HepG2 (cell line): Measurements from ENCODE around the gene MAGEA6. TPM values are rescaled to one million over a fixed set of nuclear protein-coding genes. Genes with fewer than 3 reads are reported as not detected.

Experiments
- ATAC-seq: fragments of 200-7000 bp; cut with Tn5 transposase; 3 replicates; pipeline ENCODE4 v1.9.1; 2020; ENCODE audit warnings: mild to moderate bottlenecking, moderate library complexity
- BruUV-seq: library from RNA; stranded (reverse); fragments of 400-500 nt; replicated peaks from 2 replicates; lab custom pipeline; 2021; lab: Mats Ljungman, UMichigan
- CTCF ChIA-PET: fragments of 300-600 bp; formaldehyde crosslinking; extraction: SDS; loops from one replicate; lab custom pipeline; 2021; ENCODE audit warnings: low total read pairs, inconsistent platforms, low intra/inter-chr PET ratio; lab: Yijun Ruan, JAX
- POLR2A ChIA-PET: fragments of 350-600 bp; sonication (Branson Sonifier 250); formaldehyde crosslinking; loops from one replicate; lab custom pipeline; 2020; ENCODE audit warnings: antibody characterized with exemption, inconsistent platforms; lab: Yijun Ruan, JAX
- DNase-seq: peaks from one replicate; pipeline ENCODE4 v3.0.0-alpha.2; 2015; ENCODE audit warnings: low spot score
- FAIRE-seq: peaks from 3 replicates; lab custom pipeline; 2011; peaks lifted over from hg19 to GRCh38; lab: Jason Lieb, UNC
- H2AFZ ChIP-seq: one replicate; pipeline ENCODE4 v1.6.1; 2011; ENCODE audit warnings: low read length, inconsistent platforms
- H3K27ac ChIP-seq: fragments of 300-600 bp; 3 replicates; pipeline ENCODE4 v1.8.0; 2011; ENCODE audit warnings: mixed run types, mild to moderate bottlenecking, mixed read lengths, low read length, inconsistent platforms; ENCODE audit not compliant: insufficient read depth; ENCODE audit errors: extremely low read length
- H3K27me3 ChIP-seq, 2 experiments: fragments of 200-600 bp in 1 of 2; 2 replicates in 1 of 2; 3 replicates in 1 of 2; pipeline versions ENCODE4 v1.6.0 to v1.8.0; 2011; ENCODE audit warnings: low read length in 2 of 2, mild to moderate bottlenecking in 2 of 2, moderate library complexity in 2 of 2, inconsistent platforms in 1 of 2; ENCODE audit not compliant: insufficient read depth in 2 of 2, control insufficient read depth in 1 of 2
- H3K36me3 ChIP-seq, 2 experiments: fragments of 200-600 bp in 1 of 2; replicated peaks in 1 of 2; 2 replicates in 1 of 2; 3 replicates in 1 of 2; pipeline versions ENCODE4 v1.5.1 to v1.8.0; 2011; ENCODE audit warnings: low read length in 2 of 2, inconsistent platforms in 1 of 2; ENCODE audit not compliant: insufficient read depth in 2 of 2, control insufficient read depth in 1 of 2
- H3K4me1 ChIP-seq: 2 replicates; pipeline ENCODE4 v1.5.1; 2012; ENCODE audit warnings: low read length, inconsistent platforms; ENCODE audit not compliant: insufficient read depth
- H3K4me2 ChIP-seq: 2 replicates; pipeline ENCODE4 v1.6.0; 2011; ENCODE audit warnings: low read depth, low read length, inconsistent platforms
- H3K4me3 ChIP-seq, 3 experiments: fragments of 200-600 bp in 1 of 3; sonication (generic), shearing (Covaris generic) in 1 of 3; replicated peaks in 1 of 3; 2 replicates each; pipeline ENCODE4 v1.5.1; 2011 to 2016; ENCODE audit warnings: low read length in 3 of 3, inconsistent platforms in 2 of 3, low read depth in 2 of 3, mild to moderate bottlenecking in 2 of 3, control low read depth in 1 of 3, mixed read lengths in 1 of 3; ENCODE audit not compliant: insufficient read depth in 1 of 3
- H3K79me2 ChIP-seq: one replicate; pipeline ENCODE4 v1.6.1; 2011; ENCODE audit warnings: low read length, inconsistent platforms; ENCODE audit not compliant: insufficient read depth
- H3K9ac ChIP-seq: 2 replicates; pipeline ENCODE4 v1.6.0; 2011; ENCODE audit warnings: mild to moderate bottlenecking, low read depth, low read length, inconsistent platforms; ENCODE audit not compliant: insufficient read depth
- H3K9me3 ChIP-seq: 2 replicates; pipeline ENCODE4 v1.5.1; 2012; ENCODE audit warnings: mild to moderate bottlenecking, low read length
- H4K20me1 ChIP-seq: 2 replicates; pipeline ENCODE4 v1.6.0; 2011; ENCODE audit warnings: inconsistent platforms, mild to moderate bottlenecking, low read length, moderate library complexity; ENCODE audit not compliant: insufficient read depth
- GATA4 ChIP-seq: sonication (generic); IDR thresholded peaks from 2 replicates; pipeline ENCODE4 v1.6.1; 2016; ENCODE audit warnings: antibody characterized with exemption, low read depth, borderline replicate concordance
- MLLT10 ChIP-seq: sonication (generic); formaldehyde crosslinking; IDR thresholded peaks from 2 replicates; pipeline ENCODE4 v1.4.0; 2020; ENCODE audit warnings: missing genetic modification reagents
- PAXIP1 ChIP-seq: sonication (generic); formaldehyde crosslinking; conservative IDR thresholded peaks from 2 replicates; pipeline ENCODE4 v1.4.0; 2020; ENCODE audit warnings: mild to moderate bottlenecking, missing genetic modification reagents, moderate library complexity
- POLR2AphosphoS2 ChIP-seq: IDR thresholded peaks from 2 replicates; pipeline ENCODE4 v1.6.1; 2011; ENCODE audit warnings: low read depth, low read length, improper control_type of control experiment
- RARA ChIP-seq: IDR thresholded peaks from 2 replicates; pipeline ENCODE4 v1.6.1; 2016; ENCODE audit warnings: missing genetic modification reagents, missing compliant biosample characterization
- SMYD3 ChIP-seq: sonication (generic); formaldehyde crosslinking; IDR thresholded peaks from 2 replicates; pipeline ENCODE4 v1.8.1; 2023; ENCODE audit warnings: mild to moderate bottlenecking, missing genetic modification reagents
- TCF7 ChIP-seq: sonication (generic); IDR thresholded peaks from 2 replicates; pipeline ENCODE4 v1.6.1; 2016; ENCODE audit warnings: antibody characterized with exemption, low read depth
- TFAP4 ChIP-seq: sonication (generic); IDR thresholded peaks from 2 replicates; pipeline ENCODE4 v1.6.1; 2016; ENCODE audit warnings: low read depth, borderline replicate concordance
- ZFP36 ChIP-seq: fragments of 150-350 bp; IDR thresholded peaks from 2 replicates; pipeline ENCODE4 v1.6.1; 2018; ENCODE audit warnings: borderline replicate concordance, low read length, low read depth; ENCODE audit not compliant: partially characterized antibody
- ZNF362 ChIP-seq: sonication (generic); formaldehyde crosslinking; IDR thresholded peaks from 2 replicates; pipeline ENCODE4 v1.4.0; 2020; ENCODE audit warnings: missing genetic modification reagents, mild to moderate bottlenecking, borderline replicate concordance
- ZNF557 ChIP-seq: sonication (generic); formaldehyde crosslinking; IDR thresholded peaks from 2 replicates; pipeline ENCODE4 v1.4.0; 2020; ENCODE audit warnings: missing genetic modification reagents
- ZNF776 ChIP-seq: sonication (generic); formaldehyde crosslinking; IDR thresholded peaks from 2 replicates; pipeline ENCODE4 v1.4.0; 2020; ENCODE audit warnings: mild to moderate bottlenecking, missing genetic modification reagents
- WGBS: methylation state at CpG from one replicate; pipeline ENCODE4 v1.1.6; 2017; ENCODE audit warnings: low lambda C conversion rate; 5-methylcytosine and 5-hydroxymethylcytosine counted together
- in situ Hi-C: cut with HindIII; loops from 2 replicates; pipeline ENCODE4 v1.10.0; 2017; ENCODE audit warnings: low pct_unique_long_range_greater_than_20kb; ENCODE audit not compliant: extremely low pct_ligation_motif_present
- intact Hi-C: fragments of 100-400 bp; cut with micrococcal nuclease; formaldehyde crosslinking; loops from one replicate; pipeline ENCODE4 v1.10.0; 2022; ENCODE audit not compliant: unreplicated experiment
- polyA plus RNA-seq, 8 experiments: library from polyadenylated mRNA; depleted of rRNA in 3 of 8; stranded (reverse) in 7 of 8; unstranded in 1 of 8; fragments of >200 nt; fragmentation: Illumina TruSeq in 4 of 8; extraction: Trizol in 4 of 8; gene quantifications; 2 replicates each; pipeline versions ENCODE4 v1.2.1 to v1.2.3, GENCODE V29; 2011 to 2016; ENCODE audit warnings: low read depth in 4 of 8, missing spikeins in 1 of 8, mixed read lengths in 1 of 8; ENCODE audit not compliant: insufficient read depth in 1 of 8
- total RNA-seq, 5 experiments: library from RNA; depleted of rRNA; stranded (reverse); fragments of >200 nt; fragmentation: Illumina TruSeq; extraction: Trizol; gene quantifications; 2 replicates each; pipeline ENCODE4 v1.2.3, GENCODE V29; 2016; ENCODE audit warnings: low read depth in 1 of 5
- TF ChIP-seq, protein P1 (sequence below): sonication (generic); formaldehyde crosslinking; IDR thresholded peaks from 2 replicates; pipeline ENCODE4 v1.4.0; 2020; ENCODE audit warnings: missing genetic modification reagents

The MAGEA6 gene
- total and polyA plus RNA-seq, 2 of the 13 experiments (the other 11 are each of a cell fraction or from before 2014, with no cell fraction given) = 0.18 to 0.97 TPM

DNA sequence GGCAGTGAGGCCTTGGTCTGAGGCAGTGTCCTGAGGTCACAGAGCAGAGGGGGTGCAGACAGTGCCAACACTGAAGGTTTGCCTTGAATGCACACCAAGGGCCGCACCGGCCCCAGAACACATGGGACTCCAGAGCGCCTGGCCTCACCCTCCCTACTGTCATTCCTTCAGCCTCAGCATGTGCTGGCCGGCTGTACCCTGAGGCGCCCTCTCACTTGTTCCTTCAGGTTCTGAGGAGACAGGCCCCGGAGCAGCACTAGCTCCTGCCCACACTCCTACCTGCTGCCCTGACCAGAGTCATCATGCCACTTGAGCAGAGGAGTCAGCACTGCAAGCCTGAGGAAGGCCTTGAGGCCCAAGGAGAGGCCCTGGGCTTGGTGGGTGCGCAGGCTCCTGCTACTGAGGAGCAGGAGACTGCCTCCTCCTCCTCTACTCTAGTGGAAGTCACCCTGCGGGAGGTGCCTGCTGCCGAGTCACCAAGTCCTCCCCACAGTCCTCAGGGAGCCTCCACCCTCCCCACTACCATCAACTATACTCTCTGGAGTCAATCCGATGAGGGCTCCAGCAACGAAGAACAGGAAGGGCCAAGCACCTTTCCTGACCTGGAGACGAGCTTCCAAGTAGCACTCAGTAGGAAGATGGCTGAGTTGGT, 33.5 kb downstream of the MAGEA6 start:
- ATAC-seq = no peak
- BruUV-seq = no TSS peak
- in situ Hi-C loops = no loop called here

More for the DNA sequence above, 33.5 kb downstream of the MAGEA6 start:
- CTCF ChIA-PET = no interaction called here
- H3K9me3 ChIP-seq = no peaks in the 10 kb centered on the region
- no peaks in the 10 kb centered on the region for H3K27me3 ChIP-seq
- H3K4me3 ChIP-seq = no peak overlapping the region
- no peaks in the 10 kb centered on the region for H4K20me1 ChIP-seq
- no peaks in the 10 kb centered on the region for H3K36me3 ChIP-seq
- FAIRE-seq = no peak
- WGBS = 60% methylated on average over 1 of the region's 12 CpGs
- H3K4me1 ChIP-seq = no peaks in the 10 kb centered on the region
- H3K79me2 ChIP-seq = no peaks in the 10 kb centered on the region
- intact Hi-C loops = no loop called here
- no peak overlapping the region for H3K4me2 ChIP-seq
- no peak for TF ChIP-seq TCF7
- TF ChIP-seq TFAP4 = no peak
- no peak for TF ChIP-seq MLLT10 (CRISPR knock-in tag)
- no peak for TF ChIP-seq POLR2AphosphoS2
- TF ChIP-seq, protein P1, sequence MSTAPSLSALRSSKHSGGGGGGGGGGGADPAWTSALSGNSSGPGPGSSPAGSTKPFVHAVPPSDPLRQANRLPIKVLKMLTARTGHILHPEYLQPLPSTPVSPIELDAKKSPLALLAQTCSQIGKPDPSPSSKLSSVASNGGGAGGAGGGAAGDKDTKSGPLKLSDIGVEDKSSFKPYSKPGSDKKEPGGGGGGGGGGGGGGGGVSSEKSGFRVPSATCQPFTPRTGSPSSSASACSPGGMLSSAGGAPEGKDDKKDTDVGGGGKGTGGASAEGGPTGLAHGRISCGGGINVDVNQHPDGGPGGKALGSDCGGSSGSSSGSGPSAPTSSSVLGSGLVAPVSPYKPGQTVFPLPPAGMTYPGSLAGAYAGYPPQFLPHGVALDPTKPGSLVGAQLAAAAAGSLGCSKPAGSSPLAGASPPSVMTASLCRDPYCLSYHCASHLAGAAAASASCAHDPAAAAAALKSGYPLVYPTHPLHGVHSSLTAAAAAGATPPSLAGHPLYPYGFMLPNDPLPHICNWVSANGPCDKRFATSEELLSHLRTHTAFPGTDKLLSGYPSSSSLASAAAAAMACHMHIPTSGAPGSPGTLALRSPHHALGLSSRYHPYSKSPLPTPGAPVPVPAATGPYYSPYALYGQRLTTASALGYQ = no peak
- TF ChIP-seq ZNF362 (CRISPR knock-in tag) = no peak
- TF ChIP-seq PAXIP1 (CRISPR knock-in tag) = no peak
- TF ChIP-seq ZFP36 = no peak
- no peak for TF ChIP-seq RARA (CRISPR knock-in tag)
- TF ChIP-seq GATA4 = no peak
- no peak for TF ChIP-seq ZNF776 (CRISPR knock-in tag)
- TF ChIP-seq ZNF557 = no peak
- TF ChIP-seq SMYD3 (CRISPR knock-in tag) = no peak
- TF ChIP-seq, all 625 proteins: peak for 0
- no peak overlapping the region for H3K27ac ChIP-seq
- POLR2A ChIA-PET = interaction anchor here (0.6 kb wide), 1 partner anchor 957 kb away, joined by 3 read pairs; no protein-coding TSS in a partner anchor
- H3K9ac ChIP-seq = no peak overlapping the region
- no peak overlapping the region for H2AFZ ChIP-seq
- DNase-seq = no peak
